Neutrophil (primary cell): ENCODE data around the gene MLLT10.

ENCODE experiments used
- H3K27ac ChIP-seq: fragments of 200-600 bp; sonication (generic); 2 replicates; pipeline ENCODE4 v1.5.1; 2016; ENCODE audit warnings: mild to moderate bottlenecking, moderate library complexity
- H3K27me3 ChIP-seq: fragments of 200-600 bp; sonication (generic); 2 replicates; pipeline ENCODE4 v1.6.0; 2016; ENCODE audit warnings: mild to moderate bottlenecking
- H3K36me3 ChIP-seq: fragments of 200-600 bp; sonication (generic); 2 replicates; pipeline ENCODE4 v1.5.1; 2017
- H3K4me1 ChIP-seq, 2 experiments: fragments of 200-600 bp in 1 of 2; sonication (generic) in 1 of 2; 1 replicate in 1 of 2; 2 replicates in 1 of 2; pipeline versions ENCODE4 v1.5.1 to v1.6.1; 2013 to 2016; ENCODE audit warnings: low read depth in 1 of 2, low read length in 1 of 2, mild to moderate bottlenecking in 1 of 2, moderate library complexity in 1 of 2; ENCODE audit not compliant: control insufficient read depth in 1 of 2, insufficient read depth in 1 of 2
- H3K4me3 ChIP-seq, 2 experiments: fragments of 200-600 bp in 1 of 2; sonication (generic) in 1 of 2; 1 replicate in 1 of 2; 2 replicates in 1 of 2; pipeline ENCODE4 v1.5.1; 2013 to 2016; ENCODE audit warnings: low read depth in 1 of 2, low read length in 1 of 2, mild to moderate bottlenecking in 1 of 2, moderate library complexity in 1 of 2
- H3K9me3 ChIP-seq: fragments of 200-600 bp; sonication (generic); 2 replicates; pipeline ENCODE4 v1.5.1; 2016
- TF ChIP-seq, protein P1 (sequence below): fragments of 200-600 bp; sonication (generic); IDR thresholded peaks from 2 replicates; pipeline ENCODE4 v1.5.1; 2016; ENCODE audit warnings: antibody characterized with exemption

The MLLT10 gene

DNA sequence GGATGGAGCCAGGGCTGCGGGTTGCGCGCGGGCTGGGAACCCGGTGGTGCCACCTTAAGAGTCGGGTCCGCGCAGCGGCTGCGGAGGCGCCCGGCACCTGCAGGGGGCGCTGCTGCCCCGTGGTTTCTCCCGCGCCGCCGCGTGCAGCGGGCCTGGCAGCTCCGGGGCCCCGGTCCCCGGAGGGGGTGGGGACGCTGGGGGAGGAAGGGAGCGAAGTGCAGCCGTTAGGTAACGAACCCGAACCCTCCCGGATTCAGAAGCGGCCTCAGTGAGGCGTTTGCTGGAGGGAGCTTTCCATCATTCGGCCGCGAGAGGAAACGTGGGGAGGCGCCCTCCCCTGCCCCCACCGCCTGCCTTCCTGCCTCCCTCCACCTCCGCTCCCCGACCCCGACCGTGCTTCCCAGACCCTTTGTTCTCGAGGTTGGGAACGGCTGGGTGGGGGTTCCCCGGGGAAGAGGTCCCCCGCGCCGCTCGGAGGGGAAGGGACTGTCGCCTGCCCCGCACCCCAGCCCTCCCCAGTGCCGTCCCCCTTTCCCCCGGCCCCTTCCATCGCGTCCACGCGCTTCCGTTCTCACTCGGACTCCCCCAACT, 38.2 kb upstream of the MLLT10 start:
- Histone ChIP-seq H3K27me3 (peaks cover 86% of the 10 kb centered on the region), H3K9me3 (no peaks in the 10 kb centered on the region), H3K4me1 (peaks cover 47 to 54% of the 10 kb centered on the region in 2 experiments), H3K36me3 (no peaks in the 10 kb centered on the region), H3K4me3 (peak overlapping the region; percentile 62 to 80), H3K27ac (no peak overlapping the region)
- TF ChIP-seq, protein P1, sequence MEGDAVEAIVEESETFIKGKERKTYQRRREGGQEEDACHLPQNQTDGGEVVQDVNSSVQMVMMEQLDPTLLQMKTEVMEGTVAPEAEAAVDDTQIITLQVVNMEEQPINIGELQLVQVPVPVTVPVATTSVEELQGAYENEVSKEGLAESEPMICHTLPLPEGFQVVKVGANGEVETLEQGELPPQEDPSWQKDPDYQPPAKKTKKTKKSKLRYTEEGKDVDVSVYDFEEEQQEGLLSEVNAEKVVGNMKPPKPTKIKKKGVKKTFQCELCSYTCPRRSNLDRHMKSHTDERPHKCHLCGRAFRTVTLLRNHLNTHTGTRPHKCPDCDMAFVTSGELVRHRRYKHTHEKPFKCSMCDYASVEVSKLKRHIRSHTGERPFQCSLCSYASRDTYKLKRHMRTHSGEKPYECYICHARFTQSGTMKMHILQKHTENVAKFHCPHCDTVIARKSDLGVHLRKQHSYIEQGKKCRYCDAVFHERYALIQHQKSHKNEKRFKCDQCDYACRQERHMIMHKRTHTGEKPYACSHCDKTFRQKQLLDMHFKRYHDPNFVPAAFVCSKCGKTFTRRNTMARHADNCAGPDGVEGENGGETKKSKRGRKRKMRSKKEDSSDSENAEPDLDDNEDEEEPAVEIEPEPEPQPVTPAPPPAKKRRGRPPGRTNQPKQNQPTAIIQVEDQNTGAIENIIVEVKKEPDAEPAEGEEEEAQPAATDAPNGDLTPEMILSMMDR = peak; percentile 98

- Histone ChIP-seq H3K27me3 (peaks cover 93% of the 10 kb centered on the region), H3K4me1 (peaks cover 47 to 54% of the 10 kb centered on the region in 2 experiments), H3K4me3 (peak overlapping the region; percentile 62 to 80), H3K27ac (no peak overlapping the region), H3K9me3 (no peaks in the 10 kb centered on the region), H3K36me3 (no peaks in the 10 kb centered on the region)
- TF ChIP-seq, protein P1 = no peak
Observed at GRCh38 chr10:21496343-21497176, 37.5 kb upstream of the MLLT10 start.

DNA sequence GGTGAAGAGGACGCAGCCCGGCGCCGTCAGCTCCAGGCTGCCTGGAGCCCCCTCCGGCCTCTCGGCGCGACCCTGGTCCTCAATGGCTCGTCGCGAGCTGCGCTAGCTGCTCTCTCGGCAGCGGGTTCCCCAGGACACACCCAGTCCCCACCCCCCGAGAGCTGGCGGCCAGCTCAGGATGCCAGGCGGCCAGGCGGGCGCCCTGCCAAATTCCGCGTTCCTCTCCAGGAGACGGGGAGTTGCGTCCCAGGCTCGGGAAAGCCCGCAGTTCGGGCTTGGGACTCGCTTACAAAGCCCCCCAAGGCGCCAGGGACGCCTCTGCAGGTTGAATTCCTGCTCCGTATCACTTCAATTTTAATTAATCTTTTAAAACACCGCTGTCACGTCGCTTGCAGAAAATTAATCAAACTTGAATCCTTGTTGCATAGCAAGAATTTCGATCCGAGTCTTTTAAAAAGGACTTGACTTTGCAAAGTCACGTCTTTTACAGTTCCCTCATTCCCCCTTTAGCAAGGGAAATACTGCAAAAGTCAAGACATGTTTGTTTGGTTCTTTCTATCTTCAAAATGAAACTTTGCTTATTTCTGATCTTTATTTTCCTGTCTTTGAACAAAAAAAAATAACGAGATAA, 36.7 kb upstream of the MLLT10 start:
- peak overlapping the region; percentile 62 to 80 for H3K4me3 ChIP-seq
- H3K4me1 ChIP-seq = peaks cover 47 to 54% of the 10 kb centered on the region in 2 experiments
- no peak overlapping the region for H3K27ac ChIP-seq
- H3K9me3 ChIP-seq = no peaks in the 10 kb centered on the region
- peaks cover 100% of the 10 kb centered on the region for H3K27me3 ChIP-seq
- no peaks in the 10 kb centered on the region for H3K36me3 ChIP-seq
- TF ChIP-seq, protein P1 = no peak

GRCh38 chr10:21498377-21498776, 35.7 kb upstream of the MLLT10 start:
- H3K9me3 ChIP-seq = no peaks in the 10 kb centered on the region
- H3K27ac ChIP-seq = no peak overlapping the region
- TF ChIP-seq, protein P1 = no peak
- H3K4me3 ChIP-seq = no peak overlapping the region
- H3K27me3 ChIP-seq = peaks cover 98% of the 10 kb centered on the region
- H3K36me3 ChIP-seq = no peaks in the 10 kb centered on the region
- peaks cover 47 to 54% of the 10 kb centered on the region in 2 experiments for H3K4me1 ChIP-seq

GRCh38 chr10:21498986-21499385, 35.0 kb upstream of the MLLT10 start:
- TF ChIP-seq, protein P1 = no peak
- Histone ChIP-seq H3K4me3 (no peak overlapping the region), H3K4me1 (peaks cover 44 to 51% of the 10 kb centered on the region in 2 experiments), H3K27ac (no peak overlapping the region), H3K27me3 (peaks cover 92% of the 10 kb centered on the region), H3K9me3 (no peaks in the 10 kb centered on the region), H3K36me3 (no peaks in the 10 kb centered on the region)
